ENCODE results near the gene HNRNPUL2.
A peak's percentile ranks its signal among the peaks of the same experiment; 100 is the strongest.

The HNRNPUL2 gene

DNA sequence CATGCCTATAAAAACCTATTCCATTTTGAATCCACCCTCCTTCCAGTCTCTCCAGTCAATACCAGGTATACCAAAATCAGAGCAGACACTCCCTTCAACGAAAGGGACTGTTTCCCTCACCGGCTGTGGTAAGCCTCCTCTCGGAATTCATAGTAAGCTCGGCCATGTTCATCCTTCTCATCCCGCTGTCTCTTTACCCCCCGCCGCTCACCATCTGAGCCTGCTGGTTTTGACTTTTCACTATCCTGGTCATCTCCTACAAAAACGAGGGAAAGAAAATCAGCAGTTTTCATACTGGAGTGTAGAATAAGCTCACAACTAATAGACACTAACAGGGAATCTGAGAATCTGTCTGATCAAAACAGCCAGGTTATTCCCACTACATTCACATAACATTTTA, 3.1 kb downstream of the HNRNPUL2 start:
- TF ChIP-seq, protein P1, sequence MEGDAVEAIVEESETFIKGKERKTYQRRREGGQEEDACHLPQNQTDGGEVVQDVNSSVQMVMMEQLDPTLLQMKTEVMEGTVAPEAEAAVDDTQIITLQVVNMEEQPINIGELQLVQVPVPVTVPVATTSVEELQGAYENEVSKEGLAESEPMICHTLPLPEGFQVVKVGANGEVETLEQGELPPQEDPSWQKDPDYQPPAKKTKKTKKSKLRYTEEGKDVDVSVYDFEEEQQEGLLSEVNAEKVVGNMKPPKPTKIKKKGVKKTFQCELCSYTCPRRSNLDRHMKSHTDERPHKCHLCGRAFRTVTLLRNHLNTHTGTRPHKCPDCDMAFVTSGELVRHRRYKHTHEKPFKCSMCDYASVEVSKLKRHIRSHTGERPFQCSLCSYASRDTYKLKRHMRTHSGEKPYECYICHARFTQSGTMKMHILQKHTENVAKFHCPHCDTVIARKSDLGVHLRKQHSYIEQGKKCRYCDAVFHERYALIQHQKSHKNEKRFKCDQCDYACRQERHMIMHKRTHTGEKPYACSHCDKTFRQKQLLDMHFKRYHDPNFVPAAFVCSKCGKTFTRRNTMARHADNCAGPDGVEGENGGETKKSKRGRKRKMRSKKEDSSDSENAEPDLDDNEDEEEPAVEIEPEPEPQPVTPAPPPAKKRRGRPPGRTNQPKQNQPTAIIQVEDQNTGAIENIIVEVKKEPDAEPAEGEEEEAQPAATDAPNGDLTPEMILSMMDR (IDR thresholded peaks at IDR 0.05; ENCODE audit: low read depth, low read length): no peak
- H3K4me3 ChIP-seq (ENCODE audit: low read depth, low read length): peak overlapping the region; percentile 83

DNA sequence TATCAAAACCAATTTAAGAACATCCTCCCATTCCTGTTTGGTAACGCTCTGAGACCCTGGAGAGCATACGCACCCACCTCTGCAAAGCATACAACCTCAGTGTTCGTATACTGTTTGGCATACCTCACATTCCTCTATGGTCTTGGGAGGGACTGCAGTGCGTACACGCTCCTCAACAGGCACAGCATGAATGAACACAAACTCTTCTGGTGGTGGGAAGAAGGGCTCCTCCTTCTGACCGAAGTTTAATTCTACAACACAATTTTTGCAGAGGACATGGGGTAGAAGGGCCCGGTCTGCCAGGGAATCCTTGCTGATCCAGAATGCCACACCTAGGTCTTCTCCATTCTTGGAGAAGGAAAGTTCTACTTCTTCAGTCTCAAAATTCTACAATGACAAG, 5.3 kb downstream of the HNRNPUL2 start:
- H3K4me3 ChIP-seq (ENCODE audit: low read depth, low read length): no peak overlapping the region
- TF ChIP-seq, protein P1 (IDR thresholded peaks at IDR 0.05; ENCODE audit: low read depth, low read length): no peak

DNA sequence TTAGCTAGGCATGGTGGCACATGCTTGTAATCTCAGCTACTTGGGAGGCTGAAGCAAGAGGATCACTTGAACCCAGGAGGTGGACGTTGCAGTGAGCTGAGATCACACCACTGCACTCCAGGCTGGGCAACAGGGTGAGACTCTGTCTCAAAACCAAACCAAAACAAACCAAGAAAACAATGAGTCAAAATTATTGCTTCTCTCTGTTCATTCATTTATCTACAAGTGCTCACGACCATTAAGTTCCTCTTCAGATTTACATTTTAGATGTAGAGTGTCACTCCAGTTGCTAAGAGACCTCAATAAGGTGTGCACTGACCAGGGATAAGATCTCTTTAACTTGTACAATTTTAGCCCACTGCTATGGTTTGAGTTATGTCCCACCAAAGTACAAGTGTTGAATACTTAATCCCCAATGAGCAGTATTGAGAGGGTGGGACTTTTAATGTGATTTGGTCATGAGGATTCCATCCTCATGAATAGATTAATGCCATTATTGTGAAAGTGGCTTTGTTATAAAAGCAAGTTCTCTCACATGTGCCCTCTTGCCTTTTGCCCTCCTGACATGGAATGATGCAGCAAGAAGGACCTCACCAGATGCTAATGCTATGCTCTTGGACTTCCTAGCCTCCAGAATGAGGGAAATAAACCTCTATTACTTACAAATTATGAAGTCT, 7.8 kb downstream of the HNRNPUL2 start:
- TF ChIP-seq, protein P1 (IDR thresholded peaks at IDR 0.05; ENCODE audit: low read depth, low read length): no peak
- no peak overlapping the region for H3K4me3 ChIP-seq (ENCODE audit: low read depth, low read length)

DNA sequence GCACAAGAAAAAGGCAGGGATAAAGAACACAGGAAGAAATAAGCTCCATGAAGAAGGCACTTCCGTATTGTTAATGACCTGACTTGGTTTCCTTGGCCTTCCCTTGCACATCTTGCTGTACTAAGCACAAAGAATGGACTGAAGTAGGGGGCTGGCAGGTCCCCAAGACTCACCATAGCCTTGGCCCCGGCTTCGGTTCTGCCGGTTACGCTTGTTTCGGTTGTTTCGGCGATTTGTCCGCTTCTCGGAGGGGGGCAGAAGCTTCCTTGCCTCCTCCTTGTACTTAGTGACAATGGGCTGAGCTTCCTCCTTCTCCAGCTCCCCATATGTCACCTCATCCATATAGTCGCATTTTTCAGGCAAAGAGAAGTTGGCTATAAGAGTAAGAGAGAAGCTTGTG, 10.4 kb downstream of the HNRNPUL2 start:
- no peak overlapping the region for H3K4me3 ChIP-seq (ENCODE audit: low read depth, low read length)
- TF ChIP-seq, protein P1 (IDR thresholded peaks at IDR 0.05; ENCODE audit: low read depth, low read length): no peak

DNA sequence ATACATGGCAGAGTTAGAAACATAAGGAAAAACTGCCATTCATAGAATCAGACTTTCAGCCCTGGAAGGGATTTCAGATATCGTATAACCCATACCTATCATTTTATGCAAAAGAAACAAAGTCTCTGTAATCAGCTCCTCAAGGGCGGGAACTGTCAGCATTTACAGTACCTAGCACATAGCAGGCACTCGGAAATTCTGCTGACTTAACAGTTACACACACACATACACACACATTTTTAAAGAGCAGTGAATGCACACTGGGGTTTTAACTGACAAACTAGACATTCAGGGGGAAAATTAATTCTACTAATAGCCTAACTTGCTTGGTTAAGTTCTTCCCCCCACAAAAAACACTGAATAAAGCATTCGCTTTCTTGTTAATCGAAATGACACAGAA, 11.1 kb downstream of the HNRNPUL2 start:
- TF ChIP-seq, protein P1 (IDR thresholded peaks at IDR 0.05; ENCODE audit: low read depth, low read length): no peak
- H3K4me3 ChIP-seq (ENCODE audit: low read depth, low read length): no peak overlapping the region

DNA sequence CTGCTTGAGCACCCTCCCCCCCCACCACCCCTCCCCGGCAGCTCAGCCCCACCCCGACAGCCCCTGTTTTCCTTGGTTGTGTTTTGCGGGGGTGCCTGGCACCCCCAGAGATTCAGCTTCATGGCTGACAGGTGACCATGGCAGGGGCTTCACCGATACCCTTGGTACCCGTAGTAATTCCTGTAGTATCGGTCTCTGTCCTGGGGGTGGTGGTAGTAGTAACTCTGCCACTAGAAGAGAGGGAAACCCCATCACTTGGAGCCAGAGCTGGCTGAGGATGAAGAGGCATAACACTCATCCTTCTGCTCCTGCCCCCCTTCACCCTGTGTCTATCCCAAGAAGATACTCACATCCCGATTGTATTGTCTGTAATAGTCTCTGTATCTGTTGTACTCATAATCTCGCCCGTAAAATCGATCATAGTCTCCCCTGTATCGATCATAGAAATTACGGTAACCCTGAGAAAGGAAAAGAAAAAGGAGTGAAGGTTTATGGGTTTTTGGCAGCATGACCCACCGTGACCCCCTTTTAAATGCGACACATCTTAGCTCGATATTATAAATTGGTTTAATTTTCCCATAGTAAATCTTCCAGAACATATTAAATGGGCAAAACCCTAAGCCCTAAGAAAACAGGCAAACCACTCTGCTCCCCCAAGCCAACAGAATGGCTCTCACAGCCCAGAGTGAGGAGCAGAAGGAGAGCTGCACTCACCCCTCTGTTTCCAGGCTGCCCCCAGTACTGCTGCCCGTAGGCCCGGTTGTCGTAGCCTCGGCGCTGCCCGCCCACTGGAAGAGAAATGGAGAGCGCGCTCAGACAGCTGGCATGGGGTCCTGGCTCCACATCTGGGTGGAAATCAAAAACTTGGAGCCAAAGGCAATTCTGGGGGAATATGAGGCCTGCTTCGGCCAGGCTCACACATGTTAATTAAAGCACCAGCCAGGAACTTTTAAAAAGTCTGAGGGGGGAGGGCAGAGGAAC, 11.8 kb downstream of the HNRNPUL2 start:
- H3K4me3 ChIP-seq (ENCODE audit: low read depth, low read length): no peak overlapping the region
- TF ChIP-seq, protein P1 (IDR thresholded peaks at IDR 0.05; ENCODE audit: low read depth, low read length): no peak

DNA sequence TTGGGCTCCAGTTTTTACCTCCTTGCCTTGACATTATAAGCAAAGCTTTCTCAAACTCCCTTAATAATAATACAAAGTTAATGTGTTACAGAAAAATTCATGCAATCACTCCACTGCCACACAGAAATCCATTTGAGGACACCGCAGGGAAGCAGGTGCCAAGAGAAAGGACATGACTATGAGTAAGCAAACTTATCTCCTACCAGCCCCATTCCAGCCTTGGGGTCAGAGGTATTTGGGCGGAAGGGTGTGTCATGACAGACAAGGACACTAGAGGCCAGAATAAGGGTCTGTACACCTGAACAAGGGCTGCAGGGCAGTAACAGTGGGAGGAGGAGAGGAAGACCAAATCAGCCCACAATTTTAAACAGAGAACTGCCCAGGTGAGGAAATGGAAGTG, 13.9 kb downstream of the HNRNPUL2 start:
- TF ChIP-seq, protein P1 (IDR thresholded peaks at IDR 0.05; ENCODE audit: low read depth, low read length): no peak

More for the DNA sequence above, 13.9 kb downstream of the HNRNPUL2 start:
- H3K4me3 ChIP-seq (ENCODE audit: low read depth, low read length): no peak overlapping the region

Measured in WI38 (cell line).